Thoracic aorta endothelial cell (primary cell): Measurements from ENCODE around the gene PSD2. TPM values are rescaled to one million over a fixed set of nuclear protein-coding genes. Genes with fewer than 3 reads are reported as not detected.

ENCODE experiments used
- small RNA-seq: library from RNA; depleted of rRNA; stranded (forward); fragments of <200 nt; gene quantifications from one replicate; pipeline ENCODE3, GENCODE V24; 2012
- total RNA-seq: library from RNA; depleted of rRNA; stranded (reverse); fragments of >200 nt; gene quantifications from 2 replicates; pipeline ENCODE4 v1.2.3, GENCODE V29; 2012

PSD2 gene
- total RNA-seq = not detected in 2 replicates

DNA sequence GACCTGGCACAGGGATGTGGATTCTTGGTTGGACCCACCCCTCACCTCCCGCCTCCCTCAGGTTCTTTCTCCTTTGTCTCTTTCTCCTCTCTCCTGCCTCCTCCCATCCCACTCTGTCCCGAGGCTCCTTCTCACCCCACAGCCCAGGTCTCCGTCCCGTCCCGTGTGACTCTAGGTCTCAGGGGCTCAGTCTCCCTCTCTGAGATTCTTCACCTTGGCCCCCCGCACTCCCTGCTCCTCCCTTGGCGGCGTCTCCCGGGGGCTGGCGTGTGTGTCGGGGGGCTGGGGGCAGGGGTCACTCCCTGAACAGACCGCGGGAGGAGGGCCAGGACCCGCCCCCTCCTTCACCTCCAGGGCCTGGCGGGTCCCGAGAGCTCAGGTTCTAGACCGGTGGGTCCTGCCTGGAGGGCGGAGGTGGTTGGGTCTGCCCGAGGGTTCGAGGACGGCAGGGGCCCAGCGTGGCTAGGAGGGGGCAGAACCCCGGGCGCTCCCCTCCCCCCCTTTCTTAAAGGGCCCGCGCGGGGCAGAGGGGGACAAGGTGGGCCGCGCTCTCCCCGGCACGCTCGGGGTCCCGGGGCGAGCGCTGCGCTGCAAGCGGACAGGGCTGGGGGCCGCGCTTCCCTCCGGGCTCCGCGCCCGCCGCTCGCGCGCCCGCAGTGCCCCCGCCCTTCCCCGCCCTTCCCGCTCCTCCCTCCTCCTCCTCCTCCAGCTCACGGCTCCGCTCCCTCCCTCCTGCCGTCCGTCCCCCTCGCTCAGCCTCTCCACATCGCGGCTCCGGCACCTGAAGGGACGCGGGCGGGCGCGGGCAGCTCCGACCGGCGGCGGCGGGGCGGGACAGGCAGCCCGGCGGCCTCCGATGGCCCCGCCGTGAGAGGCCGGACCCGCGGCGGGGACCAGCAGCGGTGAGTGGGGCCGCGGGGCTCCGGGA is at the start of gene PSD2:
Gene PSD2 (plus strand): TSS at position 735 of the 928 bp plus-strand sequence. CDS start 13,633 bp downstream, outside the sequence.

Small RNA genes lying within 50 kb of the gene (small RNA-seq; reads per million reads assigned to genes)
- not detected for gene AC008667.4

Other genes starting within 250 kb of the PSD2 start
- 102 and 106 TPM in 2 replicates for gene UBE2D2, start 234.5 kb upstream of the PSD2 start, total RNA-seq
- 4.0 and 6.0 TPM in 2 replicates for gene CXXC5, start 147.5 kb upstream of the PSD2 start, total RNA-seq
- gene NRG2, start 247.5 kb downstream of the PSD2 start, total RNA-seq = 0.27 and 0.93 TPM in 2 replicates